ENCODE measurements around the gene ETV3L.
"Not testable (repeated sequence)": the region's sequence is repeated elsewhere in the genome, so short reads cannot be mapped to it uniquely, and the experiment has no call there.

Gene ETV3L

GRCh38 chr1:157085421-157085820, 14.2 kb downstream of the ETV3L start:
- no peak overlapping the region for H3K4me3 ChIP-seq (ENCODE audit: low read depth, low read length)
- no peak for DNase-seq (ENCODE audit: low read depth)
- no peak for TF ChIP-seq CTCF (IDR thresholded peaks at IDR 0.05; ENCODE audit: low read depth, low read length, missing control alignments)

- DNase-seq (ENCODE audit: low read depth), result no peak
- H3K4me3 ChIP-seq (ENCODE audit: low read depth, low read length), result no peak overlapping the region
- no peak for TF ChIP-seq CTCF (IDR thresholded peaks at IDR 0.05; ENCODE audit: low read depth, low read length, missing control alignments)
Measured at GRCh38 chr1:157084720-157085119, 14.9 kb downstream of the ETV3L start.

- H3K4me3 ChIP-seq (ENCODE audit: low read depth, low read length), result no peak overlapping the region
- no peak for TF ChIP-seq CTCF (IDR thresholded peaks at IDR 0.05; ENCODE audit: low read depth, low read length, missing control alignments)
- no peak for DNase-seq (ENCODE audit: low read depth)
Measured at GRCh38 chr1:157081707-157082106, 17.9 kb downstream of the ETV3L start.

- no peak for DNase-seq (ENCODE audit: low read depth)
- TF ChIP-seq CTCF (IDR thresholded peaks at IDR 0.05; ENCODE audit: low read depth, low read length, missing control alignments), result no peak
- no peak overlapping the region for H3K4me3 ChIP-seq (ENCODE audit: low read depth, low read length)
Measured at GRCh38 chr1:157080714-157081113, 18.9 kb downstream of the ETV3L start.

- no peak overlapping the region for H3K4me3 ChIP-seq (ENCODE audit: low read depth, low read length)
- TF ChIP-seq CTCF (IDR thresholded peaks at IDR 0.05; ENCODE audit: low read depth, low read length, missing control alignments), result no peak
- DNase-seq (ENCODE audit: low read depth), result no peak
Measured at GRCh38 chr1:157077394-157077793, 22.2 kb downstream of the ETV3L start.

- TF ChIP-seq CTCF (IDR thresholded peaks at IDR 0.05; ENCODE audit: low read depth, low read length, missing control alignments), result peak; percentile 62
- no peak overlapping the region for H3K4me3 ChIP-seq (ENCODE audit: low read depth, low read length)
- no peak for DNase-seq (ENCODE audit: low read depth)
Measured at GRCh38 chr1:157073944-157074685, 25.5 kb downstream of the ETV3L start.

- H3K4me3 ChIP-seq (ENCODE audit: low read depth, low read length), result no peak overlapping the region
- TF ChIP-seq CTCF (IDR thresholded peaks at IDR 0.05; ENCODE audit: low read depth, low read length, missing control alignments), result no peak
- DNase-seq (ENCODE audit: low read depth), result no peak
Measured at GRCh38 chr1:157069601-157070000, 30.0 kb downstream of the ETV3L start.

- not testable (repeated sequence) for H3K4me3 ChIP-seq (ENCODE audit: low read depth, low read length); DNase-seq (ENCODE audit: low read depth)
Measured at GRCh38 chr1:157059241-157059640, 40.4 kb downstream of the ETV3L start.
